Chondrocyte (in vitro differentiated cells): Measurements from ENCODE around the gene ZNF23. TPM values are rescaled to one million over a fixed set of nuclear protein-coding genes. Genes with fewer than 3 reads are reported as not detected.
A peak's percentile ranks its signal among the peaks of the same experiment; 100 is the strongest.

ENCODE experiments used
- DNase-seq: peaks from one replicate; pipeline ENCODE4 v3.0.0; 2021; ENCODE audit warnings: mixed read lengths, low spot score
- H3K27ac Mint-ChIP-seq: one replicate; pipeline ENCODE4 v1.8.0; 2021; ENCODE audit warnings: mild to moderate bottlenecking, moderate library complexity, mixed read lengths; ENCODE audit not compliant: unreplicated experiment
- H3K27me3 Mint-ChIP-seq: 2 replicates; pipeline ENCODE4 v1.8.0; 2021; ENCODE audit warnings: low read depth, mixed read lengths
- H3K36me3 Mint-ChIP-seq: 2 replicates; pipeline ENCODE4 v1.8.0; 2021; ENCODE audit warnings: low read depth, mixed read lengths
- H3K4me1 Mint-ChIP-seq: 2 replicates; pipeline ENCODE4 v1.8.0; 2021; ENCODE audit warnings: low read depth, mild to moderate bottlenecking, mixed read lengths
- H3K4me3 Mint-ChIP-seq: one replicate; pipeline ENCODE4 v1.8.0; 2021; ENCODE audit warnings: mild to moderate bottlenecking, moderate library complexity, mixed read lengths; ENCODE audit not compliant: unreplicated experiment
- H3K9me3 Mint-ChIP-seq: 2 replicates; pipeline ENCODE4 v1.8.0; 2021; ENCODE audit warnings: low read depth, mixed read lengths
- CTCF ChIP-seq: fragments of 200-600 bp; sonication (generic); IDR thresholded peaks from 2 replicates; pipeline ENCODE4 v1.5.0; 2021; ENCODE audit warnings: antibody characterized with exemption, mild to moderate bottlenecking, moderate library complexity
- total RNA-seq: library from RNA; stranded (reverse); gene quantifications from 3 replicates; pipeline ENCODE4 v1.2.1, GENCODE V29; 2021

Gene ZNF23
- total RNA-seq, 1 donor from 2014 or later: 10.4 TPM

- TF ChIP-seq CTCF: peak; percentile 38
- no peak overlapping the region for H3K27ac Mint-ChIP-seq
- DNase-seq: peak; percentile 32
- peaks cover 7% of the 10 kb centered on the region for H3K4me1 Mint-ChIP-seq
- H3K4me3 Mint-ChIP-seq: no peak overlapping the region
- no peaks in the 10 kb centered on the region for H3K36me3 Mint-ChIP-seq
- peaks cover 28% of the 10 kb centered on the region for H3K27me3 Mint-ChIP-seq
- H3K9me3 Mint-ChIP-seq: peaks cover 3% of the 10 kb centered on the region
These were observed 40.1 kb downstream of the ZNF23 start for GRCh38 chr16:71421911-71422310.

- Mint-ChIP-seq H3K36me3 (no peaks in the 10 kb centered on the region), H3K27me3 (peaks cover 47% of the 10 kb centered on the region), H3K27ac (no peak overlapping the region), H3K4me1 (peaks cover 5% of the 10 kb centered on the region), H3K4me3 (no peak overlapping the region), H3K9me3 (peaks cover 3% of the 10 kb centered on the region)
- no peak for DNase-seq
- no peak for TF ChIP-seq CTCF
These were observed 48.0 kb downstream of the ZNF23 start for GRCh38 chr16:71414038-71414437.

- Mint-ChIP-seq H3K27me3 (peaks cover 45% of the 10 kb centered on the region), H3K4me3 (no peak overlapping the region), H3K36me3 (no peaks in the 10 kb centered on the region), H3K4me1 (peaks cover 5% of the 10 kb centered on the region), H3K9me3 (peaks cover 3% of the 10 kb centered on the region), H3K27ac (no peak overlapping the region)
- no peak for DNase-seq
- TF ChIP-seq CTCF: no peak
These were observed 48.7 kb downstream of the ZNF23 start for GRCh38 chr16:71413341-71413740.

- Mint-ChIP-seq H3K27ac (no peak overlapping the region), H3K9me3 (peaks cover 3% of the 10 kb centered on the region), H3K4me3 (no peak overlapping the region), H3K4me1 (peaks cover 5% of the 10 kb centered on the region), H3K36me3 (no peaks in the 10 kb centered on the region), H3K27me3 (peaks cover 41% of the 10 kb centered on the region)
- peak; percentile 92 for TF ChIP-seq CTCF
- DNase-seq: no peak
These were observed 49.5 kb downstream of the ZNF23 start for GRCh38 chr16:71412270-71413160.

- Mint-ChIP-seq H3K27me3 (peaks cover 36% of the 10 kb centered on the region), H3K36me3 (no peaks in the 10 kb centered on the region), H3K27ac (no peak overlapping the region), H3K4me1 (peaks cover 5% of the 10 kb centered on the region), H3K9me3 (no peaks in the 10 kb centered on the region), H3K4me3 (no peak overlapping the region)
- no peak for TF ChIP-seq CTCF
- no peak for DNase-seq
These were observed 51.9 kb downstream of the ZNF23 start for GRCh38 chr16:71410146-71410545.
